ENCODE results near the gene FAM47B.

FAM47B gene

DNA sequence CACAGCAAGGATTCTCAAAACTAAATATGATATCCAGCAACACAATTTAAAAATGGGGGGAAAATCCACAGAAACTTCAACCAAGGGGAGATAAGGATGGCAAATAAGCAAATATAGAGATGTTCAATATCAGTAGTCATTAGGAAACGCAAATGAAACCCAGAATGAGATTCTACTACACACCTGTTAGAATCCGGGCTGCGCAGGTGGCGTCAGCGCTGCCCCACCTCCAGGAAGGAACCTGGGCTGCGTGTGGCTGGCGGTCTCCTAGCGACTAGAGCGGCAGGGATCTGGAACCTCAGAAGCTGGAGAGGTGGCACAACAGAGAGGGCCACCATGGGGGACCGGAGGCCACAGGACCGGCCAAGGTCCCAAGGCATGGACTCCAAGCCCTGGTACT is at the start of gene FAM47B:
Gene FAM47B (plus strand): TSS at position 301 of the 400 bp plus-strand sequence. CDS start 36 bp downstream, at position 337.
- DNase-seq, result no peak

DNA sequence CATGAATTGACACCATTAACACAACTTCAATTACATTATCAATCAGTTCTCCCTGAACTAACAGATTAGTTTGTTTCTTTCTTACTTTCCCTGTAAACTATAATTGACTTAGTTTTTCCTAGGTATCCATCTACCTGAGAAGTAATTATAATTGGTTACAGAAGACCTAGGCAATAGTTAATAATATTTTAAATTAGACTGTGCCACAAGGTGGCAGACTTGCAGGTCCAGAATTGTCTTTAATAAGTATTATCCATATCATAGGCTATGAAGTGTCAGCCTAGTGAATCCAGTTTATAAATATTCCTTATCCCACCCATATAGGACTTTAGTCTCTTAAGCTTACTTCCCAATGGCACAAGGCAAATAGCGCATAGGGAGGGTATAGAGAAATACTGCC is 48.9 kb upstream of the FAM47B start:
- DNase-seq, result no peak

DNA sequence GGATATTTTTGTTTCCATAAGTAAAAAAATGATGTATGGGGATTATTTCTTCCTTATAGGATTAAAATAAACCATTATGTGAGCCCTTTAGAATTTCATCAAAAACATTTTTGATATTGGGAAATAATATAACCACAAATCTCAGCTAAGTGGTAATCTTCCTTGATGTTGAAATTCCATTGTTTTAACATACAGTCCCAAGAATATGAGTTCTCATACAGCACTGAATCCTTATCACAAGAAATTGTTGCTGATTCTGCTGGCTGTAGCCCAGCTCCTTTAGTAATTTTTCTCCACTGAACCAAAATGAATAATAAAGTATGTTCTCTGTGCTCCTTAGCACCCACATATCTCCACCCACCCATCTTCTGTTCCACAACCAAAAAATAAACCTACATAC is 41.9 kb upstream of the FAM47B start:
- no peak for DNase-seq

DNA sequence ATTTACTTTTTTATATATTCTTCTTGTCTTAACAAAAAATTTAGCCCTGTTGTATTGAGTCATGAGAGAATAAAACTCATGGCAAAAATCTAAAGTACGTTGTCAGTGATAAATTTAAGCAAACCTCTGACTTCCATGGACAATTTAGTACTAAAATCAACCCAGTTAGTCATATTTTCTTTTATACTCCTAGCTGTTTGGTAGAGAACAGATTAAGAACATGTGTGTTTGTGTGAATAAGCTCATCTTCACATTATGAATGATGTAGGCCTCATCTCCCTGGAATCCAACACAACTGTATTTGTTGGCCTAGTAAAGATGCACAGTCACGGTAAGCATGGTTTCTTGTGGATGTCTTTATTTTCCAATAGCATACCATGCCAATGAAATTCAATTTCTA is 40.8 kb upstream of the FAM47B start:
- no peak for DNase-seq

DNA sequence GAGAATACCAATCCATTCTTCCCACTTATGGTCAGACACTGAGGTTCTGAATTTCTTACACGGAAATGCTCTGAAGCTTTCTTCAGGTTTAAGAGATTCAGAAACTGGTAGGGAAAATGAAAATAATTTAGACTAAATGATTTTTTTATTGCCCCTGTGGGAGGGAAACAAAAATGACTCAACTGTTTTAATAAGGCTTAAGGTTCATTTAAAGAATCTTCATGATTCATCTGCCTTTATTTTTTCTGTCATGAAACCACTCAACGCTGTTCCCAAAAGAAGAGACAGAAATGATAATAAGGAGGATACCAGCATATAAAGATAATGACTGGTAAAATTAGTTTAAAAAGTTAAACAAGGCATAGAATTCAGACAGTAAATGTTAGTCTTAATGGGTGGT is 39.3 kb upstream of the FAM47B start:
- no peak for DNase-seq

DNA sequence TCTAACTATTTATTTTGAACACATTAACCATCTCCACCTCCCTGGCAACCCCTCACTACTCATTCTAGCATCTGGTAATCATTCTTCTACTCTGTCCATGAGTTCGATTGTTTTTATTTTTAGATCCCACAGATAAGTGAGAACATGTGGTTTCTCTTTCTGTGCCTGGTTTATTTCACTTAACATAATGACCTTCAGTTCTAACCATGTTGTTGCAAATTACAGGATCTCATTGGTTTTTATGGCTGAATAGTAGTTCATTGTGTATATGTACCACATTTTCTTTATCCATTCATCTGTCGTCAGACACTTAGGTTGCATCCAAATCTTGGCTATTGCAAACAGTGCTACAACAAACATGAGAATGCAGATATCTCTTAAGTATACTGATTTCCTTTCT is 33.4 kb upstream of the FAM47B start:
- no peak for DNase-seq

DNA sequence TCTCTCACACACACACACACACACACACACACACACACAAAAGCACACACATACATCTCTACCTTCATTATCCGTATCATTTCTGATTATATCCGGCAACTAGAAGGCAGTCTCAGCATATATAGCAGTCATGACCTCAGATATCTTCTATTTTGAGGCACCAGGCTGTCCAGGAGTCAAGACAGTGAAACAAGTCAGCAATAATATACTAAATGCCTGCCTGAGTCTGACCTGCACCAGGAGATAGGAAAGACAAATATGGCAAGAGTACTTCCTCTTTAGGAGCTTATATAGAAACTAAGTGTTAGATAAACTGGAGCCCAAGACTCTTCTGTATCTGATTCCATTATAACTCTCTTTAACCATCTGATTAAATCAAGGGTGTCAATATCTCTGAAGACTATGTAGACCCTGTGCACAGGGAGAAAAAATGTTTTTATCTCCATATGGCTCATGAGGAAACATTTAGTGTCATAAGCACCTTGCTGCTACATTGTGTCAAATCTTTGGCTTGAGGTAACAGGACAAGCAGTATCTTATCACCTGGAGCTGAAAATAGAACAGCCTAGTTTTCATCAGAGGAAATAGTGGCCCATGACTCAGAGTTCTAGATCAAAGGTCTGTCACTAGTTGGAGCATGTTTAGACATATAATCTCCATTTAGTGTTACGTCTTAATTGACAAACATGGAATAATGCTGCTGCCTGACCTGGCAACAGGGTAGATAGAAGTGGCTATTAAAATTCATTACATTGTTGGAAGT is 27.0 kb upstream of the FAM47B start:
- no peak for DNase-seq

DNA sequence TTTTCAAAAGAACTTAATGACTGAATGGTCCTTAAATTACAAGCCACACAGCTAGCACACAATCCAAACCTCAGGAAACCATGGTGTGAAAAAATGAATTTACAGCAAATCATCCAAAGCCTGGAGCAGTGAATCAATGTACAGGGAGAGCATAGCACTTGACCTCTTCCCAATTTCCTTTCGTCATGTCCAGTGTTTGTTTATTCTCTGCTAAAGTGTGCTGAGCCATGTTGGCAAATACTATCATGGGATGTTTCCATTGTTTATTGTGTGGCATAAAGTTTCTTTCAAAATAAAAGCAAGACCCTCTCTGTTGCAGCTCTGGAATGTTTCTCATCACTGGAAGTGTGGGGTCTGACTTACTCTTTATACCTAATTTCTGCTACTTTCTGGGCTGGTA is 25.4 kb upstream of the FAM47B start:
- no peak for DNase-seq

DNA sequence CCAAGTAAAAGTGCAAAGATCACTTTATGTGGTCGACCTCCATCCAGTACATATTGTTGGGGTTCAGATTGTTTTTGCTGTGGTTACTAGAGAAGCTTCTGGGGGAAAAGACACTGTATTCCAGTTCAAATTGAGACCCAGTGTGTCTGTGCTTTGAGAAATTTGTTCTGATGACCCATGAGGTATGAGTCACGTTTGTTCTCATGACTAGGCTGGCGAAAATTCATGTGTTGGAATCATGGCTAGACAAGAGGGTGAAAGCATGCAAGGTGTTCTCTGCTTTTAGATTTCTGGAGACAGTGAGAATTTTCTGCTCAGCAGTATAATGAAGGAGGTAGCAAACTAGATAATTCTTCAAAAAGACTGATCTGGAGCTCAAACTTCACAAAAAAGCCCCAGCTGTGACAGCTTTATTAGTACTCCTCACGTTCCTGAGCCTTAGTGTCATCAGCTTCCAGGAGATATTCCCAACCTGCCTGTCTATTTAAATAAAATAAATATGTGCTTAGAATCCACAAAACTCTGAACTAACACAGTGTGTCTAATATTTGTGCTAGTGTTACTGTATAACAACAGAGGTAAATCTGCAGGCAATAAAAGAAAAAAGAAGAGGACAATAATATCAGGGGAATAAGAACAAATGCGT is 24.4 kb upstream of the FAM47B start:
- DNase-seq, result no peak

DNA sequence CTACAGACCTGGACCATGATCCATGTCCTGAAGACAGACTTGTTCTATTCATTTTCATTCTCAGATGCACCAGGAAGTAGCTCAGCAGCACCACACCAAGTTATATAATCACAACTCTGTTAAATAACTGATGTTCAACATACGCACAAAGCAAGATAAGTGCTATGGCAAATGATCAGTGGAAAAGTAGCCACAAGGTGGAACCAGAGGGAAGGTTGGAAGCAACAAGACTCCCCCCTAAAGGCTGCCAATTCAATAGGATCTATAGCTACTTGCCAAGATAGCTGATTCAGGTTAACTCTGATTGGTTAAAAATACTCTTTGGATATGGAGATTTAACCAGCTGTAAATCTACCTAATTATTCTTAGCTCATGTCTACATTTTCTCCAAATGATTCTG is 23.7 kb upstream of the FAM47B start:
- DNase-seq, result peak in 1 of 2 experiments; percentile 9

DNA sequence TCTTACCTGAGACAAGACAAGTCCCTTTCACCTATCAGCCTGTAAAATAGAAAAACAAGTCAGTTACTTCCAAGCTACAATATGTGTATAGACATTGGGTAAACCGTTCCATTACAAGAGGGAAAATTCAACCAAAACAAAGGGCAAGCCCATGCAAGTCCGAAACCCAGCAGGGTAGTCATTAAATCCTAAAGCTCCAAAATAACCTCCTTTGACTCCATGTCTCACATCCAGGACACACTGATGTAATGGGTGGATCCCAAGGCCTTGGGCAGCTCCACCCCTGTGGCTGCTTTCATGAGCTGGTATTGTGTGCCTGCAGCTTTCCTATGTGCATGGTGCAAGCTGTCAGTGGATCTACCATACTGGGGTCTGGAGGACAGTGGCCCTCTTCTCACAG is 14.7 kb upstream of the FAM47B start:
- DNase-seq, result no peak

DNA sequence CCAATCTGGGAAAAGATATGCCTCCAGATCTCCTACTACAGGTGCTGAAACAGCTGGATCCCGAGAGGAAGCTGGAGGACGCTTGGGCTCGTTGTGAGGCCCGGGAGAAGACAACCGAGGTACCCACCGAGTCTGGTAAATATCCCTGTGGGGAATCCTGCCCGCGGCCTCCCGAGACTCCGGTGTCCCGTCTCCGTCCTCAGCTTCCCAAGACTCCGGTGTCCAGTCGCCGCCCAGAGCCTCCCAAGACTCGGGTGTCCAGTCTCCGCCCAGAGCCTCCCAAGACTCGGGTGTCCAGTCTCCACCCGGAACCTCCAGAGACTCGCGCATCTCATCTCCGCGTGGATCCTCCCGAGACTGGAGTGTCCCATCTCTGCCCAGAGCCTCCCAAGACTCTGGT is 639 bp downstream of the FAM47B start:
- DNase-seq, result no peak

DNA sequence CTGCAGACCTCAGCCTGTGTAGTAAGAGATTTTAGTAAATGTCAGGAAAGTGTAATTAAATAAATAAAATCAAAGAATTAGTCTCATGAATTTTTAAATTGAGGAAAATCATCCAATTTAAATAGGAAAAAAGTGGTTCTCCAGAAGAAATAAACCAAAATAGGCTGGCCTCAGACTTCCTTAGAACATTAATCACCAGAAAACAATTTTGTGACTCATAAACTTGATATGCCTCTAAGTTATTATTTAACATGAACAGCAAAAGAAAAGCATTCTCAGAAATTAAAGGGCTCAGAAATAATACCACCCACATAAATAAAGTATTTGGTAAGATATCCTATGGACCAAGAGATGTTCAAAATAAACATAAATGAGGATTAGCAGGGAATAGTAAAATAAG is 14.3 kb downstream of the FAM47B start:
- no peak for DNase-seq

DNA sequence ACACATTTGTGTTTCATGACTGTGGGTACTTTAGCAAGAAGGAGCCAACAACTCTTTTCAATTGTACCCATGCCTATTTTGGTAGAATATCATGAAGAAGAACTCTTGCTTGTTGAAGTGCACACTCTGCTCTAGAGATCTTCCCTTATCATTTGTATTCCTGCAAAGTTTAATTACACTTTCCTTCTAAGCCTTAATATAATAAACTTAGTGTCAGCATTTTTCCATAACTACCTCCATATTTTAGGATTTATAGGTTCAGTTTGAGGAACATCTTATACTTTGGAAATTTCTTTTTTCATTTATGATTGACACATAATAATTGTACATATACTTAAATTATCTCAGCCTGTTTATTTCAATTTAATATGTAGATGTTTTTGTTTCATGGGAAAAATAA is 19.1 kb downstream of the FAM47B start:
- DNase-seq, result no peak

DNA sequence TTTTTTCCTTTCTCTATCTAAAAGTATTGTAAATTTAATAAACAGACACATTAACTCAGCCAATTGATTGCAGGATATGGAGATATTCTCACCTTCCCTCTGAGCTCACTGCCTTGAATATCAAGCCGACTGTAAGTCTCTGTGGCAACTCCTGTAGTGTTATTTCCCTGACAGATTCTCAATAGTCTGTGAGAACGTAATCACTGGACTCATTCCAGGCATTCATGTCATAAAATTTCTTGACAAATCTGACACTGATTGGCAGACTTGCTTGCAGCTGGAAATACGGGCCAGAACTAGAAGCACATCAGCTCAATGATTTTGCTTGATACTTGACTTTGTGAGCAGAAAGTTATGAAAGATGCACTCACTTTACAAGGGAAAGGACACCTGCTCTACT is 29.6 kb downstream of the FAM47B start:
- no peak for DNase-seq

DNA sequence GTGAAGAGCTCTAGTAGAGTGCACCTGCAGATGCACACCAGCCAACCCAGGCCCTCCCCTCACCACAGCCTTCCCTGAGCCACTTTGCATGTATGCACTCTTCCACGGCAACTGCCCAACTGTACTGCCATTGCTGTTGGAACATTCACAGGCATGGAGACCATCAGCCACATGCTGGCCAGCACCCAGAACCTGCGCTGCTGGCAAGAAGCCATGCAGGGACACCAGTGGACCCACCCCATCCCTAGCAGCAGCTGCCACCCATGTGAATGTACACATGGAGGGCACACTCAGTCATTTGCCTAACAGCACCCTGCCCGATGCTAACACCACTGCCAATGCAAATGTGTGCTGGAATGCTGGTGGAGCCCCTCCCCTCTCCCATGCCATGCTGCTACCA is 35.6 kb downstream of the FAM47B start:
- no peak for DNase-seq

DNA sequence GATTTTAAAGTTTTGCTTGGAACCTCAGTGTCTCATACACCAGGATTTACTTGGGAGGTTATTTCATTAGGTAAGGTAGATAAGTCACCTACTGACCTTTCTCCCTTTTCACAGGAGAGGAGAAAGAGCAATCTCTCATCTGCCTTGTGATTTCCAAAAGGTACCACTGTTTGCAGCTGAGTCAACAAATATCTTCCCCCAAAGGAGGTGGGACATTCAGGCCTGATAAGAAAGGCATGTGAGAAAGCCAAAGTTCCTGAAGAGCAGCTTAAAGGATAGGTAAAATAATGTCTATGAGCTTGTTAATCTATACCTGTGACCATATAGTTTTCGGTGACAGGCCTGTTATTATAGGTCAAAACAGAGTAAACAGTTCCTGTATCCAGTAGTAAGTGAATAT is 45.0 kb downstream of the FAM47B start:
- DNase-seq, result no peak

All from NCI-H446 (cell line).